GM06990 (cell line): Measurements from ENCODE around the gene TFF2.

ENCODE experiments used
- DNase-seq: peaks from one replicate; pipeline ENCODE4 v3.0.0-alpha.2; 2011; ENCODE audit not compliant: insufficient read length; ENCODE audit errors: extremely low read depth
- H3K27me3 ChIP-seq: replicated peaks from 2 replicates; pipeline ENCODE4 v1.6.0; 2011; ENCODE audit warnings: low read length; ENCODE audit not compliant: control insufficient read depth, insufficient read depth
- H3K36me3 ChIP-seq: 2 replicates; pipeline ENCODE4 v1.5.1; 2011; ENCODE audit warnings: low read length; ENCODE audit not compliant: control insufficient read depth, insufficient read depth
- H3K4me3 ChIP-seq: replicated peaks from 2 replicates; pipeline ENCODE4 v1.5.1; 2011; ENCODE audit warnings: low read depth, mild to moderate bottlenecking, control low read depth, low read length
- TF ChIP-seq, protein P1 (sequence below): IDR thresholded peaks from 2 replicates; pipeline ENCODE4 v1.5.1; 2011; ENCODE audit warnings: low read length, control low read depth, mild to moderate bottlenecking, inconsistent platforms; ENCODE audit not compliant: insufficient read depth, poor library complexity, severe bottlenecking

The TFF2 gene

DNA sequence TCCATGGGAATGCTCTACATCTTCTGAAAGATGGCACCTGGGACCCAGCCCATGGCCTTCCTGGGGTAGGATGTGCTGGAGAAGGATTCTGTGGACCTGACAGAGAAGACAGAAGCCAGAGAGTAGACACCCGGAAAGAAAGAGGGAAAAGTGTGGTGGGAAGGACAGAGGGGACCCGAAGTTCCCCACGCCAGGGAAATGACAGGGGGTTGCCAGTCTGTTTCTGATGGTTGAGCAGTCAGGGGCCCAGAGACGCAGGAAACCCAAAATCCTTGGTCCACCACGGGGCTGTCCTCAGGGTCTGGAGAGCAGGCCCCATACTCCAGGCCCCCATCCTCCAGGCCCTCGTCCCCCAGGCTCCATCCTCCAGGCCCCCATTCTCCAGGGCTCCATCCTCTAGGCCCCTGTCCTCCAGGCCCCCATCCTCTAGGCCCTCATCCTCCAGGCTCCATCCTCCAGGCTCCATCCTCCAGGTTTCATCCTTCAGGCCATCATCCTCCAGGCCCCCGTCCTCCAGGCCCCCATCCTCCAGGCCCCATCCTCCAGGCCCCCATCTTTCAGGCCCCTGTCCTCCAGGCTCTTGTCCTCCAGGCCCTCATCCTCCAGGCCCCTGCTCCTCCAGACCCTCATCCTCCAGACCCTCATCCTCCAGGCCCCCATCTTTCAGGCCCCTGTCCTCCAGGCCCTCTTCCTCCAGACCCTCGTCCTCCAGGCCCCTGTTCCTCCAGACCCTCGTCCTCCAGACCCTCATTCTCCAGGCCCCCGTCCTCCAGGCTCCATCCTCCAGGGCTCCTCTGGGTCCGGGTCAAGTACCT, 1.0 kb upstream of the TFF2 start:
- H3K36me3 ChIP-seq, result no peaks in the 10 kb centered on the region
- DNase-seq, result no peak

DNA sequence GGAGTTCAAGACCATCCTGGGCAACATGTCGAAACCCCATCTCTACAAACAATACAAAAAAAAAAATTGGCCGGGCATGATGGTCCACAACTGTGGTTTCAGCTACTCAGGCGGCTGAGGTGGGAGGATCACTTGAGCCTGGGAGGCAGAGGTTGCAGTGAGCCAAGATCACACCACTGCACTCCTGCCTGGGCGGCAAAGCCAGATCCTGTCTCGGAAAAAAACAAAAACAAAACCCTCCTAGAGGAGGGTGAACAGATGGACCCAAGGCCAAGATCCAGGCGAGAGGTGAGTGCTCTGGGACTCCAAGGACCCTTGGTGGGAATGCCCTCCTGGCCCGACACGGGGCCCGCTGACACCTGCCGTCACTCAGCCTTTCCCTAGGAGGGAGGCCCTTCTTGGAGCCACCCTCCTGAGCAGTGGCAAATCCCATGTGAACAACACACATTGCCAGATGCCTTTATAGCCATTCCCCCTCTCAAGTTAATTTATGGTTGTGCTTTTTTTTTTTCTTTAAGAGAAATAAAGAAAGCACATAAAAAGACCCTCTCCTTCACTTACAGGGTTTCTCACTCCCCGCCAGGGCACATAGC, 380 bp downstream of the TFF2 start:
- H3K36me3 ChIP-seq, result no peaks in the 10 kb centered on the region

More for the DNA sequence above, 1.0 kb upstream of the TFF2 start:
- Histone ChIP-seq H3K27me3 (peaks cover 2% of the 10 kb centered on the region; the same call in 1 of the 2 replicates), H3K4me3 (no peak overlapping the region)
- TF ChIP-seq, protein P1, sequence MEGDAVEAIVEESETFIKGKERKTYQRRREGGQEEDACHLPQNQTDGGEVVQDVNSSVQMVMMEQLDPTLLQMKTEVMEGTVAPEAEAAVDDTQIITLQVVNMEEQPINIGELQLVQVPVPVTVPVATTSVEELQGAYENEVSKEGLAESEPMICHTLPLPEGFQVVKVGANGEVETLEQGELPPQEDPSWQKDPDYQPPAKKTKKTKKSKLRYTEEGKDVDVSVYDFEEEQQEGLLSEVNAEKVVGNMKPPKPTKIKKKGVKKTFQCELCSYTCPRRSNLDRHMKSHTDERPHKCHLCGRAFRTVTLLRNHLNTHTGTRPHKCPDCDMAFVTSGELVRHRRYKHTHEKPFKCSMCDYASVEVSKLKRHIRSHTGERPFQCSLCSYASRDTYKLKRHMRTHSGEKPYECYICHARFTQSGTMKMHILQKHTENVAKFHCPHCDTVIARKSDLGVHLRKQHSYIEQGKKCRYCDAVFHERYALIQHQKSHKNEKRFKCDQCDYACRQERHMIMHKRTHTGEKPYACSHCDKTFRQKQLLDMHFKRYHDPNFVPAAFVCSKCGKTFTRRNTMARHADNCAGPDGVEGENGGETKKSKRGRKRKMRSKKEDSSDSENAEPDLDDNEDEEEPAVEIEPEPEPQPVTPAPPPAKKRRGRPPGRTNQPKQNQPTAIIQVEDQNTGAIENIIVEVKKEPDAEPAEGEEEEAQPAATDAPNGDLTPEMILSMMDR, result no peak

DNA sequence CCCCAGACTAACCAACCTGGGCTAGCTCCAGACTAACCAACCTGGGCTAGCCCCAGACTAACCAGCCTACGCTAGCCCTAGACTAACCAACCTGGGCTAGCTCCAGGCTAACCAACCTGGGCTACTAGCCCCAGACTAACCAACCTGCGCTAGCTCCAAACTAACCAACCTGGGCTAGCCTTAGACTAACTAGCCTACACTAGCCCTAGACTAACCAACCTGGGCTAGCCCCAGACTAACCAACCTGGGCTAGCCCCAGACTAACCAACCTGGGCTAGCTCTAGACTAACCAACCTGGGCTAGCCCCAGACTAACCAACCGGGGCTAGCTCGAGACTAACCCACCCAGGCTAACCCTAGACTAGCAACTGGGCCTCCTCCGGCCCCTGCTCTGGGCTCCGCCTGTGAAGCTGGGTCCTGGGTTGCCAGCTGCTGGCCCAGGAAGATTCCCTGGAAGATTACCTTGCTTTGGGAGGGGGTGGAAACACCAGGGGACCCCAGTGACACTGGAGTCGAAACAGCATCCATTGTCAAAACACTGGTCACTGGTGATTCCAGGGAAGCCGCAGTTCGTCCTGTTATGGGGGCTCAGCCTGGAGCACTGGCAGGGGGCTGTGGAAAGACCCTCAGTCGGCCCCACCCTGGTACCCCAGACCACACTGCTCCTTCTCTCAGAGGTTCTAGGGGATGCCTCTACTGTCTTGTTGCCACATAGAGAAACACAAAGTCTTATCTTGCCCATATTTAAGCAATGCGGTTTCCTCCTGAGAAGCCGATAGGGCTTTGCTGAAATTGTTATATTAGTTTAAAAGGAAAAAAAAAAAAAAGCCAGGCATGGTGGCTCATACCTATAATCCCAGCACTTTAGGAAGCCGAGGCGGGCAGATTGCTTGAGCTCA, 1.1 kb downstream of the TFF2 start:
- TF ChIP-seq, protein P1, result no peak
- Histone ChIP-seq H3K36me3 (no peaks in the 10 kb centered on the region), H3K4me3 (no peak overlapping the region), H3K27me3 (peaks cover 2% of the 10 kb centered on the region; the same call in 1 of the 2 replicates)
- DNase-seq, result no peak

More for the DNA sequence above, 380 bp downstream of the TFF2 start:
- no peak for DNase-seq
- H3K27me3 ChIP-seq, result peaks cover 2% of the 10 kb centered on the region; the same call in 1 of the 2 replicates
- H3K4me3 ChIP-seq, result no peak overlapping the region
- TF ChIP-seq, protein P1, result no peak

DNA sequence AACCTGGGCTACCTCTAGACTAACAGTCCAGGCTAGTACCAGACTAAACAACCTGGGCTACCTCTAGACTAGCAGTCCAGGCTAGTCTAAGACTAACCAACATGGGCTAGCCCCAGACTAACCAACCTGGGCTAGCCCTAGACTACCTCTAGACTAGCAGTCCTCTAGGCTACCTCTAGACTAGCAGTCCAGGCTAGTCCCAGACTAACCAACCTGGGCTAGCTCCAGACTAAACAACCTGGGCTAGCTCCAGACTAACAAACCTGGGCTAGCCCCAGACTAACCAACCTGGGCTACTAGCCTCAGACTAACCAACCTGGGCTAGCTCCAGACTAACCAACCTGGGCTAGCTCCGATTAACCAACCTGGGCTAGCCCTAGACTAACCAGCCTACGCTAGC, 2.0 kb downstream of the TFF2 start:
- TF ChIP-seq, protein P1, result no peak
- no peak overlapping the region for H3K4me3 ChIP-seq
- DNase-seq, result no peak
- H3K36me3 ChIP-seq, result no peaks in the 10 kb centered on the region
- H3K27me3 ChIP-seq, result peaks cover 2% of the 10 kb centered on the region; the same call in 1 of the 2 replicates

DNA sequence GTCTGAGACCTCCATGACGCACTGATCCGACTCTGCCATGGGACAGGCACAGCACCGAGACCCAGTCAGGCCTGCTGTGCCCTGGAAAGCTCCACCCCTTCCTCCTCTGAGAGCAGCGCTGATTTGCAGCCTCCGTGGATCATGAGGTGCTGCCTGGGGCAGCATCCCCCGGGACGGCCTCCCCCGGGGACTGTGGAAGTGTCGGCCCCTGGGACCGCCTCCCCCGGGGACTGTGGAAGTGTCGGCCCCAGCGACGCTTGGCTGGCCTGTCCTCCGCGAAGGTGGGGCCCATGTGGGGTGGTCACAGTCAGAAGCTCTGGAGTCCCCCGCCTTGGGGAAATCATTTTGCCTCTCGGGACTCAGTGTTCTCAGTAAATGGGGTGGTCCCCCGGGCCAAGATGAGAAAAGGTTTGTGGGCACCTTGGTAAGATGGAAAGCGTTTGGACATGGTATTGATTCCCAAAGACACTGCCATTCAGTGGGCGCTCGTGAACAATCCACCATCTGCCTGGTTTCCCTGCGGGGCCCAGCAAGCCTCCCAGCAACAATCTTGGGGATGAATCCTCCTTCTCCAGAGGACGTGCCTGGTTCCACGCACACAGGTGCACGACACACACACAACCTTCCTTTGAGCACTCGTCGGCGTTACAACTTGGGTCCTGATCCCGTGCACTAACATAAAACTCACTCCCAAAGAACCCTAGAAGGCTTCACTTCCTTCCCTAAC, 3.0 kb downstream of the TFF2 start:
- H3K27me3 ChIP-seq, result peaks cover 2% of the 10 kb centered on the region; the same call in 1 of the 2 replicates
- TF ChIP-seq, protein P1, result no peak
- H3K4me3 ChIP-seq, result no peak overlapping the region
- no peak for DNase-seq
- H3K36me3 ChIP-seq, result no peaks in the 10 kb centered on the region
